Activated CD4-positive, alpha-beta T cell treated with anti-CD3 and anti-CD28 coated beads, Interleukin-2, amount 10 ng/mL, durations not matched to agents 24 days and 14 days (primary cell): ENCODE measurements around the gene KLF15. TPM values are rescaled to one million over a fixed set of nuclear protein-coding genes. Genes with fewer than 3 reads are reported as not detected.

ENCODE experiments used
- DNase-seq: peaks from one replicate; pipeline ENCODE4 v3.0.0; 2022
- H3K27ac Mint-ChIP-seq: one replicate; pipeline ENCODE4 v1.8.0; 2022; ENCODE audit warnings: mild to moderate bottlenecking, mixed read lengths
- H3K27me3 Mint-ChIP-seq: one replicate; pipeline ENCODE4 v1.8.0; 2022; ENCODE audit warnings: mixed read lengths
- H3K36me3 Mint-ChIP-seq: one replicate; pipeline ENCODE4 v1.8.0; 2022; ENCODE audit warnings: low read depth, mild to moderate bottlenecking, mixed read lengths
- H3K4me1 Mint-ChIP-seq: one replicate; pipeline ENCODE4 v1.8.0; 2021; ENCODE audit warnings: mixed read lengths
- H3K4me3 Mint-ChIP-seq: one replicate; pipeline ENCODE4 v1.8.0; 2022; ENCODE audit warnings: mild to moderate bottlenecking, moderate library complexity, mixed read lengths
- H3K9me3 Mint-ChIP-seq: one replicate; pipeline ENCODE4 v1.8.0; 2021; ENCODE audit warnings: mixed read lengths
- intact Hi-C: fragments of 100-400 bp; cut with micrococcal nuclease; formaldehyde crosslinking; loops from one replicate; pipeline ENCODE4 v1.15.1; 2023
- total RNA-seq: library from RNA; stranded (reverse); gene quantifications from 2 replicates; pipeline ENCODE4 v1.2.3, GENCODE V29; 2022

The KLF15 gene
- total RNA-seq, 1 donor from 2014 or later: 0.28 TPM

DNA sequence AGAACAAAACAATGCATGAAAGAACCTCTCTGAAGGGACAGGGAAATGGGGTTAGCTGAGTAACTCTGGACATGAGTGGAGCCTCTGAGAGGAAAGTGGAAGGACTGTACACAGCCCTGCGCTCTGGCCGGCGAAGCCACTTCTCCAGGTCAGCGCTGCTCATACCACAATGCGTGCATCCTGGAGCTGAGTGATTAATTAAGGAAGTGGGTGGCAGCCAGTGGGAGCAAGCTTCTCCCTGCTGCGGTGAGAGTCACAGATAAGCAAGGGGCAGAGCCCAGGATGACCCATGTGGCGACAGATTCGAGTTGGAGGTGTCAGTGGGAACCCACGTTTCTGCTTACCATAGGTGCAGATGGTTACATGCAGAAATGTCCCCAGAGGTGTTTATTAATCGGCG lies 48.0 kb downstream of the KLF15 start:
- Mint-ChIP-seq H3K36me3 (no peaks in the 10 kb centered on the region), H3K4me1 (no peaks in the 10 kb centered on the region), H3K27ac (no peak overlapping the region), H3K27me3 (no peaks in the 10 kb centered on the region), H3K9me3 (peaks cover 3% of the 10 kb centered on the region), H3K4me3 (no peak overlapping the region)
- intact Hi-C loops: no loop called here
- DNase-seq: peak; percentile 20

DNA sequence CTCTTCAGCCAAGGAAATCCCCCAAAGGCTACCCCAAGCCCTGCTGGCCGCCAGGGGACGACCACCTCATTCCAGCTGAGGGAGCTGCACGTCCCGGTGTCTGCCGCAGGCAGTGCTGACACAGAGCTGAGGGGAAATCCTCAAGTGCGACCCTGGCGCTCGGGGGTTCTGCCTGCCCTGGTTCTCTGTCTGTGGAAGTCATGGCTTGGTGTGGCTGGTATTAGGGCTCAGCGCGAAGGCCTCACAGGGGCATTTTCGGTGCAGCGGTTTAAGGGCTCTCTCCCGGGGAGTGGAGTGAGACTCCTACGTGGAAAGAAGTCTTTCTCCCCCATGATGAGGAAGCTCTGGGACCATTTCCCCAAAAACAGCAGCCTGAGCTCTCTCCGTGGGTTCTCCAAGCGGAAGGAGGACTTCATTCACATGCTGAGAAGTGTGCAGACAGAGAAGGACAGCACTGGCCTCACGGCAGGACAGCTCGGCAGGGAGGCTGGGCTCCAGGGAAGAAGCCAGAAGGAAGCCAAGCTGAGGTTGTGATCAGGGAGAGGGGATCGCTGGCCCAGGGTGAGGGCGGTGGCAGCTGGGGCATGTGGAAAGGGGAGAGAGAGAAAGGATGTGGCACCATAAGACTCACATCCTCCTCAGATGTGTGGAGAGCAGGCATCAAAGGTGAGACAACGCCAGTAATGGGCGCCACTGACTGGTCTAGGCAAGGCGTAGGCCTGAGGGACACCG lies 48.6 kb downstream of the KLF15 start:
- no peaks in the 10 kb centered on the region for H3K36me3 Mint-ChIP-seq
- intact Hi-C loops: no loop called here
- H3K27me3 Mint-ChIP-seq: no peaks in the 10 kb centered on the region
- no peak for DNase-seq
- H3K4me1 Mint-ChIP-seq: no peaks in the 10 kb centered on the region
- no peak overlapping the region for H3K4me3 Mint-ChIP-seq
- H3K27ac Mint-ChIP-seq: no peak overlapping the region
- H3K9me3 Mint-ChIP-seq: peaks cover 3% of the 10 kb centered on the region

DNA sequence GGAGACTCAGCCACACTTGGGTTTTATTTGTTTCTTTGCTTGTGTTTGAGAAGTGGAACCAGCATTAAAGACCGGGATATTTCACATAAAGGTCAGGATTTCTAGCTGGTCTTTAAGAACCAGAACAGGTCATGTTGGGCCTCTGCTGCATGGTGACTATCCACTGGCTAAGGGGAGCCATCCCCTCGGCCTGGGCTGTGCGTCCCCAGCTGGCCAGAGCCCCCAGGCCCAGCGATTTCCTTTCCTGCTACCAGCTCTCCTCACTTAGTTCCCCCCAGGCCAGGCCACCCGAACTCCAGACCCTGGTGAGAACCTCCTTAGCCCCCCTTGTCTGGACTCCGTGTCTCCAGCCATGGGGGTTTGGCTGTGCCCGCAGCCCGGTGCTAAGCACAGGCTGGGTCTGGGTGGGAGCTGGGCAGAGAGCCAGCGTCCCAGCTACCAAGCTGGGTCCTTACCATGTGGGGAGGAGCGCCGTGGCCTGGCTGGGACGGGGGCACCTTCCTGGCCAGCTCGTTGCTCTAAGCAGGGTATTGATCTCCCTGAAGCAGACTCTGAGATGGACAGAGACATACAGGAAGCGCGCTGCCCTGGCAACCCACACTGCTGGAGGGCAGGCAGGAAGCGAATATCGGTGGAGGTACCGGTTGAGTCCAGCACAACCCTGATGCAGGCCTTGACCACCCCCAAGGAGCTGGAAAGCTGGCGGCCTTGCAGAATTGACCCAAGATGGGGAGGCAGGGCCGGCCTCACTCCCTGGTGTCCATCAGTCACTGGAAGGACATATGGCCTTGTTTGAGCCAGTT lies 49.4 kb downstream of the KLF15 start:
- Mint-ChIP-seq H3K36me3 (no peaks in the 10 kb centered on the region), H3K27ac (no peak overlapping the region)
- intact Hi-C loops: no loop called here

DNA sequence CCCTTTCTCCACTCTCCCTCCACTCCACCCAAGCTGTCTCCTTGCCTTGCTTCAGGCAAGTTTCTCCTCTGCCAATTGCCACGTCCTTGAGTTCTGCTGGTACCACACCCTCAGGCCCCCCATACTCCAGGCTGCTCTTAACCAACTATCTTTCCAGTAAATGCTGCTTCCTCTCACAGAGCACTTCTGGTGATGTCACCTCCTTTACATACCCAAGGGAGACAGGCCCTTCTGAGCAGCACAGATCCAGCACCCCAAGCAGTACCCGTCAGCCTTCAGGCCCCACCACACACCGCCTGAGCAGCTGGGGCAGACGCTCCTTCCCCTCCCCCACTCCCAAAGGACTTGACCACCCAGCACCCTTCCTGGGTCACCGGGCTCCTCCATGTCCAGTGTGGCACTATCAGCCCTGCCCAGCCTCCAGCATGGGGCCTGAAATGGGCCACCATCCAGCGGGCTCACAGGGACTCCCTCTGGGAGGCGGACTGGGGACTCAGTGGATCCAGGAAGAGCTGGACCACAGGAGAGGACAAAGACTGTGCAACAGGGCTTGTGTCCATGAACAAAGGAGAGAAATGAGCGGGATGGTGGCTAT lies 50.2 kb downstream of the KLF15 start:
- Mint-ChIP-seq H3K27me3 (no peaks in the 10 kb centered on the region), H3K4me3 (no peak overlapping the region), H3K4me1 (no peaks in the 10 kb centered on the region), H3K36me3 (no peaks in the 10 kb centered on the region), H3K9me3 (peaks cover 3% of the 10 kb centered on the region), H3K27ac (no peak overlapping the region)
- intact Hi-C loops: no loop called here
- DNase-seq: peak; percentile 43

More for the DNA sequence above, 49.4 kb downstream of the KLF15 start:
- H3K4me3 Mint-ChIP-seq: no peak overlapping the region
- DNase-seq: peak; percentile 31
- H3K27me3 Mint-ChIP-seq: no peaks in the 10 kb centered on the region
- H3K9me3 Mint-ChIP-seq: peaks cover 3% of the 10 kb centered on the region
- H3K4me1 Mint-ChIP-seq: no peaks in the 10 kb centered on the region

DNA sequence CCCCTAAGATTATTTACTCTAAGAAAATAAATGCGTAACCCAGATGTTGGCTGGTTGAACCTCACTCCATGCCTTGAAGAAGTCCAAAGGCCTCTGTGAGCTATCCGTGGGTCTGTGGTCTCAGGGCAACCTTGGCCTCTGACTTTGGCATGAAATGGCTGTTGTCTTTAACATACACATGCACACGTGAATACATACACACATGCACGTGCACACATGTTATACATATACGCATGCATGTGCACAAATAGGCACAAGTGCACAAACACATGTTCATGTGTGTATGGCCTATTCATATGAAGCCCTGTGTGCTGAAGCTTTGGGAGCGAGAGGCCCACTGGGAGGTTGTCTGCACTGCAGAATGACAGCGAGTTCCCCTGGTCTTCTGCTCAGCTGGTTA lies 50.8 kb downstream of the KLF15 start:
- H3K27ac Mint-ChIP-seq: no peak overlapping the region
- H3K4me1 Mint-ChIP-seq: no peaks in the 10 kb centered on the region
- H3K9me3 Mint-ChIP-seq: peaks cover 3% of the 10 kb centered on the region
- DNase-seq: peak; percentile 41
- no peak overlapping the region for H3K4me3 Mint-ChIP-seq
- H3K27me3 Mint-ChIP-seq: no peaks in the 10 kb centered on the region
- intact Hi-C loops: no loop called here
- H3K36me3 Mint-ChIP-seq: no peaks in the 10 kb centered on the region

DNA sequence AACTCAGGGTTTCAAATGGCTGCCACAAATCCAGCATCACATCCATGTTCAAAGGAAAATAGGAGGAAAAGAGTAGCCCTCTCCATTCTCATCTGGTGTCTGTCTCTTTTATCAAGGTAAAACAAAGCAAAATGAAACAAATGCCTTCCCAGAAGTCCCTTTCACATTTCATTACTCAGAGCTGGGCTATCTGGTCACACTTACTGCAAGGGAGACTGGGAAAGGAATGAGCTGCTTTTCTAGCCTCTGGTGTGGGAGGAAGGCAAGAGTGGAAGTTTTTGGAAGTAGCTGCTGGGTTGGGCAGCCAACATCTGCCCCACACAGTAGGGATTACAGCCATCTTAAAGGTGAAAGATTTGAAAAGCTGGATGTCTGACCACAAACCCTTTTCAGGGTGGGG lies 51.8 kb downstream of the KLF15 start:
- H3K4me1 Mint-ChIP-seq: no peaks in the 10 kb centered on the region
- no peak overlapping the region for H3K27ac Mint-ChIP-seq
- no peaks in the 10 kb centered on the region for H3K36me3 Mint-ChIP-seq
- no peaks in the 10 kb centered on the region for H3K27me3 Mint-ChIP-seq
- H3K4me3 Mint-ChIP-seq: no peak overlapping the region
- no peak for DNase-seq
- peaks cover 3% of the 10 kb centered on the region for H3K9me3 Mint-ChIP-seq
- intact Hi-C loops: no loop called here

DNA sequence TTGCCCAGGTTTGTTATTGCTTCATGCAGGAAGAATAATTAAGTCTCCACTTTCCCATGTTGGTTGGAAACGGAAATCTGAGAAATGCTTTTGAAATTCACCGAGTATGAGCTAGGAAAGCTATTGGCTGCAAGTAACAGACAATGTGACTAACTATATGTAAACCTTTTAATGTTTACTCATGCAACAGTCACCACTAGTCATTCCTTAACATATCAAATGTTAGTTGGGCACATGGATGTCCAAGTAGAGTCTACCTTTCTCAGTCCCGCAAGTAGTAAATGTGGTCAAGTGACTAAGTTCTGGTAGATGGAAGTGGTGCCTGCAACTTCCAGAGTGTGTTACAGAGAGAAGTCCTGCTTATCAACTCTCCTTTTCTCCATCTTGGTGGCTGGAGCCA lies 52.5 kb downstream of the KLF15 start:
- H3K27ac Mint-ChIP-seq: no peak overlapping the region
- H3K4me3 Mint-ChIP-seq: no peak overlapping the region
- H3K36me3 Mint-ChIP-seq: no peaks in the 10 kb centered on the region
- intact Hi-C loops: no loop called here
- no peaks in the 10 kb centered on the region for H3K27me3 Mint-ChIP-seq
- H3K9me3 Mint-ChIP-seq: peaks cover 3% of the 10 kb centered on the region
- no peaks in the 10 kb centered on the region for H3K4me1 Mint-ChIP-seq
- DNase-seq: no peak

DNA sequence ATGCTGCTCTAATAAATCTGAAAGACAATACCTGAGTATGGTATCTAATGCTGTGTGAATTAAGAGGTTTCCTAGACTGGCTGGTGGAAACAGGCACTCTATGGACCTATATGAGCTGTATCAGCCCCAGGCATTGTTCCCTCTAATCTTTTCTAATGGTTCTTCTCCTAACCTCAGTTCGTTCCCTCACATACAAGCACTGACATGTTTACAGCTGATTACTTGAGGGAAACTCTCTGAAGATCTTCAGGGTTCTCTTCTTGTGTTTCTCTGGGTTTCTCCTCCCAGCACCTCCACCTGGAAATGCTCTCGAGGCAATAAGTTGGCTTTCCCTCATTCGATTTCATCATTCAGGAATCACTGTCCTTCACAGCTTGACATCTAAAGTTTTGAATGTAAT lies 52.9 kb downstream of the KLF15 start:
- DNase-seq: no peak
- intact Hi-C loops: no loop called here
- Mint-ChIP-seq H3K4me1 (no peaks in the 10 kb centered on the region), H3K9me3 (peaks cover 3% of the 10 kb centered on the region), H3K27me3 (no peaks in the 10 kb centered on the region), H3K27ac (no peak overlapping the region), H3K4me3 (no peak overlapping the region), H3K36me3 (no peaks in the 10 kb centered on the region)

DNA sequence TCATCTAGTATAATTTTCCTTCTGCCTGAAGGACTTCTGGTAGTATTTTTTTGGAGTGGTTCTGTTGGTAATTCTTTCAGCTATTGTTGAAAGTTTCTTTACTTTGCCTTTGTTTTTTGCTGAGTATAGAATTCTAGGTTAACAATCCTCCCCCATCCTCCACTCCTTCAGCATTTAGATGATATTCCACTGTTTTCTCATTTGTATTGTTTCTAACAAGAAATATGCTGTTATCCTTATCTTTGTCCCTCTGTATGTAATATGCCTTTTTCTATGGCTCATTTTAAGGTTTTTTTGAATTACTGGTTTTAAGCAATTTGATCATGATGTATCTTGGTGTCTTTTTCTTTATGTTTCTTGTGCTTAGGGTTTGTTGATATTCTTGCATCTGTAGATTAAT lies 53.9 kb downstream of the KLF15 start:
- intact Hi-C loops: no loop called here

DNA sequence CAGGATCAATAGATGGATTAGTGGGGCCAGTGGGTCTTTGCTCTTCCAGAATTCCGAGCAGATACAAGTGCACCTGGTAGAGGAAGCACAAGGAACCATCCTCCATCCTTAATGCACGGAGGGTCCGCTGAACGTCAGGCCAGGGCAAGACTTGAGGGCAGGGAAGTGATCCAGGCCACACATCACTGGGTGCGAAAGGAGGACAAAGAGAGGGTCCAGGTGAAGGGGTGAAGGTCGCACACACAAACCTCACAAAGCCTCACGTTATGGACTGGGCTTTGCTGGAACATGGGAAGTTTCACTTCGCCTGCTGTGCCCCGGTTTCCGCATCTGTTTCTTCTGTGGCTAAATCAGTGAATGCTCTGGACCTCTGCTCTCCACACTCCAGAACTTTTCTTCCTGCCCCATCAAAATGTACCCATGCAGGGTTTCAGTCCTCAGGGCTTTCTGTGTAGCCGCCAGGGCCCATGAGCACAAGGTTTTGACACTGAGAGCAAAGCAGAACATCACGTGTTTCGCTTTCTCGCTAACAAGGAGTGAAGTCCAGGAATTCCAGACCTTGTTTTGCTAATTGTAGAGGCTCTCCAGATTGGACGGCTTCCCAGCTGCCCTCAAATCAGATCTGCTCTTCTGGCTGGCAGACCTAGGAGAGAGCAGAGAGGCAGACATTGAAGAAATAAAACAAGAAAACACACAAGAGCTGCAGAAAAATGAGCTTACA lies 56.3 kb downstream of the KLF15 start:
- intact Hi-C loops: no loop called here
- H3K4me1 Mint-ChIP-seq: no peaks in the 10 kb centered on the region
- DNase-seq: peak; percentile 36

More for the DNA sequence above, 53.9 kb downstream of the KLF15 start:
- peaks cover 3% of the 10 kb centered on the region for H3K9me3 Mint-ChIP-seq
- no peak overlapping the region for H3K4me3 Mint-ChIP-seq
- DNase-seq: no peak
- no peaks in the 10 kb centered on the region for H3K27me3 Mint-ChIP-seq
- H3K36me3 Mint-ChIP-seq: no peaks in the 10 kb centered on the region
- H3K4me1 Mint-ChIP-seq: no peaks in the 10 kb centered on the region
- H3K27ac Mint-ChIP-seq: no peak overlapping the region

DNA sequence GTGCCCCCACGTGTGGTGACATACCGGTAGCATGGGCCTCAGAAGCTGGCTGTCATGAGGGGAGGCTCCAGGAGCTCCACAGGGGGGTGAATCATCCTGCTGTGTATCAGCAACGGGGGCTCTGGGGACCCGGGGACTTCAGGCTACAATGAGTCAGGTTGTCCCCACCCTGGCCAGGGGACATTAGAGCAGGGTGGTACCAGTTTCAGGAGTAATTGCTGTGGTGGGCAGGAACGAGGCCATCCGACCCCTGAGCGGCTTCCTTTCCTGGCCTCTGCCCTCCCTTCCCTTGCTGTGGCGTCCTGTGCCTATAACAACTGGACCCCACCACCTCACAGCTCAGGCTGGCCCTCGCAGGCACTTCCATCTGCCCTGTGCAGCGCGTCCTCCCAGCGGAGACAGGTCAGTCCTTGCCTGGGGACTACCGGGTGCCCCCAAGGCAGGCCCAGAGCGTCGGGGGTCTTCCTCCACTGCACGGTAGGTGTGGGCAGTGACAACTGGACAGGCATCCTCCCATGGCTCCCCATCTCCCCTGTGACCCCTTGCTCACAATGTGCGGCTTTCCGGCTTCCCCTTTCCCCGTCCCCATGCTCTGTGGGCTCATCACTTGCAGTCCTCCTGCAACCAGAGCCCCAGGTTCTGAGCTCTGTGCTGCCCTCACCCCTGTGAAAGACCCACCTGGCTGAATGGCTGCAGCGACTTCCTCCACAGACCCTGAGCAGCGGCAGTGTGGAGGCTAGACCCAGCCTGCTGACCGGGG lies 57.0 kb downstream of the KLF15 start:
- peak; percentile 31 for DNase-seq
- H3K4me3 Mint-ChIP-seq: no peak overlapping the region
- no peaks in the 10 kb centered on the region for H3K4me1 Mint-ChIP-seq
- intact Hi-C loops: no loop called here
- H3K36me3 Mint-ChIP-seq: no peaks in the 10 kb centered on the region
- H3K9me3 Mint-ChIP-seq: peaks cover 3% of the 10 kb centered on the region
- no peak overlapping the region for H3K27ac Mint-ChIP-seq
- H3K27me3 Mint-ChIP-seq: no peaks in the 10 kb centered on the region

More for the DNA sequence above, 56.3 kb downstream of the KLF15 start:
- no peaks in the 10 kb centered on the region for H3K36me3 Mint-ChIP-seq
- no peak overlapping the region for H3K27ac Mint-ChIP-seq
- H3K27me3 Mint-ChIP-seq: no peaks in the 10 kb centered on the region
- no peak overlapping the region for H3K4me3 Mint-ChIP-seq
- H3K9me3 Mint-ChIP-seq: peaks cover 3% of the 10 kb centered on the region

DNA sequence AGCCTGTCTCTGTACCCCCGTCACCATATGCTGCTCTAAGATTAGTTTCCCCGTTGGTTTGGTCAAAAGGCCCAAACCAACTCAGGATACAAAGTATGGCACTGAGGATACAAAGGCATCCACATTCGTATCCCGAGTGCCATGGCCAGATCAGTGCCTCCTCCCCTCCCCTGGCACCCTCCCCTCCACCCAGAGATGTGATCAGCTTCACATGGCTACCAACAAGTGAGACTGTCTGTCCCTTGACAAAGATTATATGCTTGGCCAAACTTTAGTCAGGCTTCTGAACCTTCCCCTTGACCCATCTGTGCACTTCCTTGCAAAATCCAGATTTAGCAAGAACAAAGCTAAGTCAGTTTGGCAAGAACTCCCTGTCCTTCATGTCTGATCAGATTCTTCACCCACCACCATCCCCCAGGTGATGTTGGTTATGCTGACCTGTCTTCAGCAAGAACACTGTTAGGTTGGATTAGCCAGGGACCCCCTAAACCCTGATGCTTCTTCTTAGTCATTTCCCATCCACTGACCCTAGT lies 61.7 kb downstream of the KLF15 start:
- no peak for DNase-seq
- intact Hi-C loops: no loop called here
- Mint-ChIP-seq H3K4me1 (no peaks in the 10 kb centered on the region), H3K27ac (no peak overlapping the region), H3K4me3 (no peak overlapping the region), H3K27me3 (no peaks in the 10 kb centered on the region), H3K36me3 (no peaks in the 10 kb centered on the region), H3K9me3 (no peaks in the 10 kb centered on the region)

DNA sequence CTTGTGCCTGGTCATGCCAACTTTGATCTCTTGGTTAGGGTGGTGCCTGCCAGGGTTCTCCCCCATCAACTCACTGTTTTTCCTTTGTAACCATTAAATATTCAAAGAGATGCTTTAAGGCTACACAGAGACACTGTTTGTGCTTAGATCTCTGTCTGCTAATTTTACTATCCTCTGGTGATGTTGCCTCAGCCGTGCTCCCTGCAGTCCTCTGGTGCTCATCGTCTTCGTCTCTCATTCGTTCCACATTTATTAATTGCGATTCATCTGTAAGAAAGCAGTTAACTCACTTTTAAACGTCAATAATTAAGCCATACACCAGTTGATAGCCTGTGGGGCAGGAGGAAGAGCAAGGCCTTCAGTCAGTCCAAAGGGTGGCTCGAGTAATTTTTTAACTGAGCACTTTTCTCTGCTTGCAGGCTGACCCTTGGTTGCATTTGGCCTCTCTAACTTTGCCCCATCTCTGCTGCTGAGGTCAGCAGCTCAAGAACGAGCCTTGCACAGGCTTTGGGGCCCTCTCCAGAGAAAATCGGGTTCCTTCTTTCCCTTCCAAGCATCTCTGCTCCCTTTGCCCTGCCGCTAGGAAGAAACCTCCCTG lies 62.9 kb downstream of the KLF15 start:
- Mint-ChIP-seq H3K36me3 (no peaks in the 10 kb centered on the region), H3K27me3 (peaks cover 7% of the 10 kb centered on the region), H3K4me3 (no peak overlapping the region), H3K4me1 (no peaks in the 10 kb centered on the region), H3K9me3 (no peaks in the 10 kb centered on the region), H3K27ac (no peak overlapping the region)
- intact Hi-C loops: no loop called here
- DNase-seq: no peak
